GM18511 (cell line): ENCODE results near the gene FAM107B.
"Not testable (repeated sequence)": the region's sequence is repeated elsewhere in the genome, so short reads cannot be mapped to it uniquely, and the experiment has no call there.

Experiments used
- ATAC-seq: cut with Tn5 transposase; IDR thresholded peaks from one replicate; pipeline ENCODE4 v1.9.1; 2021; ENCODE audit warnings: mild to moderate bottlenecking, moderate library complexity; ENCODE audit not compliant: unreplicated experiment

FAM107B gene

GRCh38 chr10:14667280-14667679 lies 107.4 kb downstream of the FAM107B start:
- no peak for ATAC-seq

GRCh38 chr10:14665865-14666857 lies 108.5 kb downstream of the FAM107B start:
- ATAC-seq: no peak

GRCh38 chr10:14665304-14665703 lies 109.4 kb downstream of the FAM107B start:
- no peak for ATAC-seq

GRCh38 chr10:14664345-14664744 lies 110.4 kb downstream of the FAM107B start:
- no peak for ATAC-seq

GRCh38 chr10:14661818-14662217 lies 112.9 kb downstream of the FAM107B start:
- ATAC-seq: no peak

- ATAC-seq: no peak
Observed at GRCh38 chr10:14660831-14661230, 113.9 kb downstream of the FAM107B start.

GRCh38 chr10:14659626-14660196 lies 115.0 kb downstream of the FAM107B start:
- peak; percentile 89 for ATAC-seq

GRCh38 chr10:14659137-14659536 lies 115.6 kb downstream of the FAM107B start:
- not testable (repeated sequence) for ATAC-seq

GRCh38 chr10:14658331-14659127 lies 116.2 kb downstream of the FAM107B start:
- no peak for ATAC-seq

- no peak for ATAC-seq
Observed at GRCh38 chr10:14656052-14656730, 118.5 kb downstream of the FAM107B start.

- no peak for ATAC-seq
Observed at GRCh38 chr10:14654821-14655382, 119.8 kb downstream of the FAM107B start.

- no peak for ATAC-seq
Observed at GRCh38 chr10:14653271-14654161, 121.2 kb downstream of the FAM107B start.

- ATAC-seq: no peak
Observed at GRCh38 chr10:14652816-14653215, 121.9 kb downstream of the FAM107B start.

- ATAC-seq: no peak
Observed at GRCh38 chr10:14652067-14652466, 122.6 kb downstream of the FAM107B start.

GRCh38 chr10:14649739-14650138 lies 125.0 kb downstream of the FAM107B start:
- no peak for ATAC-seq

GRCh38 chr10:14648946-14649345 lies 125.8 kb downstream of the FAM107B start:
- ATAC-seq: no peak

- ATAC-seq: peak; percentile 96
Observed at GRCh38 chr10:14648005-14648765, 126.5 kb downstream of the FAM107B start.

- ATAC-seq: peak; percentile 24
Observed at GRCh38 chr10:14645239-14645960, 129.3 kb downstream of the FAM107B start.
